Measurements from ENCODE around the gene ATG16L2. TPM values are rescaled to one million over a fixed set of nuclear protein-coding genes. Genes with fewer than 3 reads are reported as not detected.

The ATG16L2 gene
- total RNA-seq, 1 experiment from 2014 or later = 22.2 TPM

DNA sequence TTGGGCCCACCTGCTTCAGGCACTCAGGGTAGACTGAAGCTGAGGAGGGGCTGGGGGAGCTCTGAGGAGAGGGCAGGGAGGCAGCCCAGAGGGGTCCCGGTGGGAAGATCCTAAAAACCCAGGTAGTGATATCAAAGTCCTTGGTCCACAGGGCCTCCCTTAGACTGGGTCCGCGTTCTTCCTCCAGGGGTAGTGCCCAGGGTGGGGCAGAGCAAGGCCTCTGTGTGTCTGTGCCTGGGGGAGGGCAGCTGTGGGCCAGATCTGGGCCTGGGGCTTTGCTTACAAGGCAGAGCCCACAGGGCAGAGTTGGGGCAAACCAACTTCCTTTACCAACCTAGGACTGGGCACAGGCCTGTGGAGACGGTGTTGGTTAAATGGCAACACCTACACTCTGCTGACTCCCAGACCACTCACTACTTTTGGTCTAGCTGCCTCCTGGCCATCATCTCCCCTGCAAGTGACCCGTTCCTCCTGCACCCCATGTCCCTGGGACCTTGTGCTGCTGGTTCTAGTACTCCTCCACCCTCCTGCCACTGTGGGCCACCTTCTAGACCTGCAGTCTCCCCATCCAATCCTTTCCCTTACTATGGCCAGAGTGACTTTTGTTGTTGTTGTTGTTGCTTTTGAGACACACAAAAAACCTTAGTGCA, 15.8 kb downstream of the ATG16L2 start (continued):
- TF ChIP-seq E2F4 (CRISPR knock-in tag; IDR thresholded peaks at IDR 0.05; ENCODE audit: borderline replicate concordance, low read depth) (no peak), SMAD4 (CRISPR knock-in tag; IDR thresholded peaks at IDR 0.05) (no peak), ZNF423 (CRISPR knock-in tag; IDR thresholded peaks at IDR 0.05) (no peak), USF2 (CRISPR knock-in tag; IDR thresholded peaks at IDR 0.05) (no peak), ESRRA (CRISPR knock-in tag; IDR thresholded peaks at IDR 0.05; ENCODE audit: borderline replicate concordance) (no peak), ZNF512 (CRISPR knock-in tag; IDR thresholded peaks at IDR 0.05; ENCODE audit: borderline replicate concordance) (no peak), ZNF532 (CRISPR knock-in tag; IDR thresholded peaks at IDR 0.05; ENCODE audit: borderline replicate concordance) (no peak), SP1 (CRISPR knock-in tag; conservative IDR thresholded peaks at IDR 0.05) (no peak), AFF4 (CRISPR knock-in tag; IDR thresholded peaks at IDR 0.05; ENCODE audit: borderline replicate concordance) (no peak), ATF6 (CRISPR knock-in tag; IDR thresholded peaks at IDR 0.05) (no peak), RELA (CRISPR knock-in tag; IDR thresholded peaks at IDR 0.05; ENCODE audit: borderline replicate concordance) (no peak)
- TF ChIP-seq, protein P1, sequence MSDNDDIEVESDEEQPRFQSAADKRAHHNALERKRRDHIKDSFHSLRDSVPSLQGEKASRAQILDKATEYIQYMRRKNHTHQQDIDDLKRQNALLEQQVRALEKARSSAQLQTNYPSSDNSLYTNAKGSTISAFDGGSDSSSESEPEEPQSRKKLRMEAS (CRISPR knock-in tag; IDR thresholded peaks at IDR 0.05) = no peak
